ENCODE data around the gene KLHL15. TPM values are rescaled to one million over a fixed set of nuclear protein-coding genes. Genes with fewer than 3 reads are reported as not detected.

The KLHL15 gene
- total and polyA plus RNA-seq, 2 of the 4 experiments (the other 2 are of a cell fraction): 2.4 to 7.5 TPM

GRCh38 chrX:24030597-24030996 lies 3.6 kb upstream of the KLHL15 start:
- H2BK15ac ChIP-seq (ENCODE audit: low read depth, low read length): no peak overlapping the region
- 86% methylated on average over 2 of the region's 5 CpGs; no CpG with 5 or more reads in 1 of the 2 experiments for WGBS, 2 experiments (ENCODE audit: extremely low coverage in 2 of 2, insufficient read length in 1 of 2)
- ATAC-seq (ENCODE audit: low read depth): no peak
- H3K4me2 ChIP-seq (ENCODE audit: low read depth, low read length): no peak overlapping the region
- H3K14ac ChIP-seq (replicated peaks; ENCODE audit: low read depth, low read length): no peak overlapping the region
- H2AK9ac ChIP-seq (replicated peaks; ENCODE audit: low read depth, low read length, poor library complexity): no peak overlapping the region
- no peak overlapping the region for H3K9ac ChIP-seq (ENCODE audit: low read depth, low read length)
- H3K79me1 ChIP-seq (ENCODE audit: low read depth in 1 of 2, low read length in 2 of 2): 0 out of 4 replicates have a peak, but pooled peaks cover 0 to 3% of the 10 kb centered on the region in 2 experiments
- H4K20me1 ChIP-seq (ENCODE audit: insufficient read depth, low read length): no peaks in the 10 kb centered on the region
- intact Hi-C loops (cut with micrococcal nuclease): no loop called here
- ChIA-PET CTCF (interaction anchor here (0.6 kb wide), 1 partner anchor 10 kb away, joined by 4 read pairs; no protein-coding TSS in a partner anchor), POLR2A (ENCODE audit: unreplicated experiment) (no interaction called here)
- H2BK5ac ChIP-seq (ENCODE audit: low read depth, low read length, poor library complexity, severe bottlenecking): no peak overlapping the region
- no peaks in the 10 kb centered on the region for H3K4me1 ChIP-seq (ENCODE audit: control insufficient read depth, insufficient read depth, low read length)
- H4K8ac ChIP-seq (ENCODE audit: low read depth in 2 of 2, low read length in 2 of 2): no peak overlapping the region
- in situ Hi-C loops (cut with MboI; ENCODE audit: low sequenced_read_pairs): no loop called here
- DNase-seq: no peak
- H2AFZ ChIP-seq (replicated peaks; ENCODE audit: low read length, poor library complexity): no peak overlapping the region
- no peak overlapping the region for H3K27ac ChIP-seq (ENCODE audit: insufficient read depth, low read length)
- TF ChIP-seq ELK1 (IDR thresholded peaks at IDR 0.05; ENCODE audit: borderline replicate concordance, low read depth, low read length) (no peak), MAFK (IDR thresholded peaks at IDR 0.05; ENCODE audit: low read depth, low read length) (no peak), FOS (IDR thresholded peaks at IDR 0.05; ENCODE audit: low read depth, low read length) (no peak), MAZ (IDR thresholded peaks at IDR 0.05; ENCODE audit: borderline replicate concordance, low read depth, low read length) (no peak), POLR2A (IDR thresholded peaks at IDR 0.05; ENCODE audit: low read depth, low read length) (no peak), USF2 (IDR thresholded peaks at IDR 0.05; ENCODE audit: low read depth, low read length) (no peak), RAD21 (IDR thresholded peaks at IDR 0.05; ENCODE audit: low read length) (no peak), CTCF (conservative IDR thresholded peaks at IDR 0.05; ENCODE audit: low read depth, low read length) (no peak), CEBPB (IDR thresholded peaks at IDR 0.05; ENCODE audit: low read depth, low read length) (no peak), RFX5 (IDR thresholded peaks at IDR 0.05; ENCODE audit: low read depth, low read length) (no peak), MXI1 (IDR thresholded peaks at IDR 0.05; ENCODE audit: borderline replicate concordance, low read depth, low read length) (no peak), SMC3 (IDR thresholded peaks at IDR 0.05; ENCODE audit: low read depth, low read length) (no peak), NFE2L2 (IDR thresholded peaks at IDR 0.05; ENCODE audit: low read depth, low read length) (no peak), RCOR1 (IDR thresholded peaks at IDR 0.05; ENCODE audit: insufficient replicate concordance, low read length) (no peak), CHD1 (IDR thresholded peaks at IDR 0.05; ENCODE audit: low read depth, low read length) (no peak), BHLHE40 (IDR thresholded peaks at IDR 0.05; ENCODE audit: low read depth, low read length) (no peak)
- H3K36me3 ChIP-seq (ENCODE audit: control insufficient read depth, insufficient read depth, low read length): no peaks in the 10 kb centered on the region
- dilution Hi-C loops (cut with HindIII; ENCODE audit: low sequenced_read_pairs, unreplicated experiment): no loop called here
- peaks cover 9% of the 10 kb centered on the region for H3K27me3 ChIP-seq (ENCODE audit: control insufficient read depth, insufficient read depth, low read length)
- H3K23ac ChIP-seq (ENCODE audit: low read depth, low read length): no peak overlapping the region
- no peak overlapping the region for H3K4ac ChIP-seq (ENCODE audit: low read depth, low read length)
- no peak overlapping the region for H2BK20ac ChIP-seq (ENCODE audit: low read depth, low read length)
- BruUV-seq (replicated peaks): no TSS peak
- no peak overlapping the region for H2AK5ac ChIP-seq (ENCODE audit: low read depth, low read length)
- no peak overlapping the region for H4K91ac ChIP-seq (ENCODE audit: insufficient read depth, low read depth, low read length)
- no peak overlapping the region for H2BK120ac ChIP-seq (ENCODE audit: low read depth, low read length)
- no peak overlapping the region for H3K18ac ChIP-seq (ENCODE audit: low read depth, low read length)
- H3K56ac ChIP-seq (ENCODE audit: extremely low read depth, insufficient read depth, low read length): no peak overlapping the region
- H4K5ac ChIP-seq (ENCODE audit: low read depth, low read length): no peak overlapping the region
- no peak overlapping the region for H3K4me3 ChIP-seq (ENCODE audit: insufficient read depth, low read depth, low read length)
- no peaks in the 10 kb centered on the region for H3K9me3 ChIP-seq (ENCODE audit: control insufficient read depth, insufficient read depth, low read length)
- H3K9me1 ChIP-seq (ENCODE audit: insufficient read depth, low read length): no peaks in the 10 kb centered on the region
